K562 (cell line): ENCODE measurements around the gene GZF1. TPM values are rescaled to one million over a fixed set of nuclear protein-coding genes. Genes with fewer than 3 reads are reported as not detected.

Source experiments
- BHLHE40 ChIP-seq: IDR thresholded peaks from 2 replicates; pipeline ENCODE4 v1.6.1; 2011; ENCODE audit warnings: low read length, improper control_type of control experiment
- C11orf30 ChIP-seq: fragments of 450-650 bp; IDR thresholded peaks from 2 replicates; pipeline ENCODE4 v1.6.1; 2016; ENCODE audit warnings: low read depth, mild to moderate bottlenecking
- CBX2 ChIP-seq: fragments of 200-600 bp; sonication (generic); IDR thresholded peaks from one replicate; pipeline ENCODE4 v1.6.1; 2012; ENCODE audit warnings: mild to moderate bottlenecking, low read length, inconsistent platforms; ENCODE audit not compliant: insufficient read depth, poor library complexity, severe bottlenecking
- DMBX1 ChIP-seq: fragments of 250-450 bp; sonication (Bioruptor Pico); IDR thresholded peaks from 2 replicates; pipeline ENCODE4 v1.8.0; 2022; ENCODE audit warnings: inconsistent platforms, mild to moderate bottlenecking, moderate library complexity, borderline replicate concordance
- EGR1 ChIP-seq: fragments of 450-650 bp; conservative IDR thresholded peaks from 2 replicates; pipeline ENCODE4 v1.6.1; 2017; ENCODE audit warnings: mild to moderate bottlenecking
- KAT7 ChIP-seq: sonication (generic); formaldehyde crosslinking; IDR thresholded peaks from 2 replicates; pipeline ENCODE4 v1.8.0; 2022; ENCODE audit warnings: missing genetic modification reagents, mild to moderate bottlenecking, borderline replicate concordance
- LEF1 ChIP-seq: fragments of 450-650 bp; IDR thresholded peaks from 2 replicates; pipeline ENCODE4 v1.6.1; 2016; ENCODE audit warnings: mild to moderate bottlenecking
- MAFK ChIP-seq: IDR thresholded peaks from 2 replicates; pipeline ENCODE4 v1.6.1; 2011; ENCODE audit warnings: low read length, improper control_type of control experiment
- MEIS2 ChIP-seq: fragments of 450-650 bp; IDR thresholded peaks from 2 replicates; pipeline ENCODE4 v1.6.1; 2014; ENCODE audit warnings: mild to moderate bottlenecking; ENCODE audit not compliant: partially characterized antibody
- NFE2 ChIP-seq: IDR thresholded peaks from 2 replicates; pipeline ENCODE4 v1.6.1; 2014; ENCODE audit warnings: antibody characterized with exemption, low read depth
- NR2C2 ChIP-seq, 2 experiments: fragments of 200-800 bp in 1 of 2; sonication (Bioruptor generic) in 1 of 2; sonication (generic) in 1 of 2; formaldehyde crosslinking in 1 of 2; IDR thresholded peaks; 2 replicates each; pipeline versions ENCODE4 v1.6.1 to v1.8.0; 2016 to 2022; ENCODE audit warnings: mild to moderate bottlenecking in 1 of 2, missing compliant biosample characterization in 1 of 2, missing genetic modification characterization in 1 of 2, missing genetic modification reagents in 1 of 2
- RCOR1 ChIP-seq, 2 experiments: IDR thresholded peaks; 2 replicates each; pipeline ENCODE4 v1.6.1; 2012; ENCODE audit warnings: low read depth in 2 of 2, low read length in 2 of 2, borderline replicate concordance in 1 of 2, improper control_type of control experiment in 1 of 2
- SMAD4 ChIP-seq: fragments of 250-450 bp; sonication (Bioruptor Pico); conservative IDR thresholded peaks from 2 replicates; pipeline ENCODE4 v1.8.0; 2021; ENCODE audit warnings: inconsistent platforms, mild to moderate bottlenecking, moderate library complexity
- TAF1 ChIP-seq: IDR thresholded peaks from 2 replicates; pipeline ENCODE4 v1.6.1; 2011; ENCODE audit warnings: mild to moderate bottlenecking, low read length, moderate library complexity; ENCODE audit not compliant: insufficient read depth, control insufficient read depth, severe bottlenecking; ENCODE audit errors: extremely low read depth
- TAL1 ChIP-seq: fragments of 450-650 bp; IDR thresholded peaks from 2 replicates; pipeline ENCODE4 v1.6.1; 2016; ENCODE audit warnings: mild to moderate bottlenecking
- UBTF ChIP-seq, 2 experiments: IDR thresholded peaks; 2 replicates each; pipeline ENCODE4 v1.6.1; 2012; ENCODE audit warnings: improper control_type of control experiment in 2 of 2, low read depth in 2 of 2, low read length in 2 of 2, borderline replicate concordance in 1 of 2
- ZEB2 ChIP-seq: fragments of 450-650 bp; IDR thresholded peaks from 2 replicates; pipeline ENCODE4 v1.6.1; 2016
- ZNF134 ChIP-seq: fragments of 250-450 bp; sonication (Bioruptor Pico); conservative IDR thresholded peaks from 2 replicates; pipeline ENCODE4 v1.4.0; 2020
- ZNF324 ChIP-seq: fragments of 250-450 bp; sonication (Bioruptor Pico); IDR thresholded peaks from 2 replicates; pipeline ENCODE4 v1.4.0; 2020; ENCODE audit warnings: mild to moderate bottlenecking
- ZNF778 ChIP-seq: fragments of 450-650 bp; formaldehyde crosslinking; IDR thresholded peaks from 2 replicates; pipeline ENCODE4 v1.4.0; 2020; ENCODE audit warnings: mild to moderate bottlenecking, moderate library complexity
- polyA plus RNA-seq, 8 experiments: library from polyadenylated mRNA; depleted of rRNA in 4 of 8; stranded (reverse) in 5 of 8; unstranded in 3 of 8; fragments of >200 nt; fragmentation: Nextera tagmentation in 2 of 8; fragmentation: Illumina TruSeq in 1 of 8; extraction: Ambion mirVana in 2 of 8; extraction: Trizol in 1 of 8; gene quantifications; 2 replicates each; pipeline versions ENCODE4 v1.2.1 to v1.2.3, GENCODE V29; 2011 to 2014; ENCODE audit warnings: inconsistent platforms in 1 of 8, missing spikeins in 1 of 8
- total RNA-seq, 7 experiments: library from RNA; depleted of rRNA in 6 of 7; stranded (reverse); fragments of >200 nt in 6 of 7; fragmentation: Illumina TruSeq in 2 of 7; extraction: Trizol in 2 of 7; gene quantifications; 2 replicates each; pipeline versions ENCODE4 v1.2.1 to v1.2.3, GENCODE V29; 2011 to 2021; ENCODE audit warnings: low replicate concordance in 1 of 7
- TF ChIP-seq, protein P1 (sequence below): sonication (generic); formaldehyde crosslinking; IDR thresholded peaks from 2 replicates; pipeline ENCODE4 v1.8.1; 2023; ENCODE audit warnings: mild to moderate bottlenecking, missing genetic modification reagents, moderate library complexity
- TF ChIP-seq, protein P2 (sequence below): fragments of 450-650 bp; IDR thresholded peaks from 2 replicates; pipeline ENCODE4 v1.6.1; 2016

GZF1 gene
- total and polyA plus RNA-seq, 9 of the 15 experiments (the other 6 are each of a cell fraction or from before 2014, with no cell fraction given): 1.2 to 15.7 (median 7.4) TPM

DNA sequence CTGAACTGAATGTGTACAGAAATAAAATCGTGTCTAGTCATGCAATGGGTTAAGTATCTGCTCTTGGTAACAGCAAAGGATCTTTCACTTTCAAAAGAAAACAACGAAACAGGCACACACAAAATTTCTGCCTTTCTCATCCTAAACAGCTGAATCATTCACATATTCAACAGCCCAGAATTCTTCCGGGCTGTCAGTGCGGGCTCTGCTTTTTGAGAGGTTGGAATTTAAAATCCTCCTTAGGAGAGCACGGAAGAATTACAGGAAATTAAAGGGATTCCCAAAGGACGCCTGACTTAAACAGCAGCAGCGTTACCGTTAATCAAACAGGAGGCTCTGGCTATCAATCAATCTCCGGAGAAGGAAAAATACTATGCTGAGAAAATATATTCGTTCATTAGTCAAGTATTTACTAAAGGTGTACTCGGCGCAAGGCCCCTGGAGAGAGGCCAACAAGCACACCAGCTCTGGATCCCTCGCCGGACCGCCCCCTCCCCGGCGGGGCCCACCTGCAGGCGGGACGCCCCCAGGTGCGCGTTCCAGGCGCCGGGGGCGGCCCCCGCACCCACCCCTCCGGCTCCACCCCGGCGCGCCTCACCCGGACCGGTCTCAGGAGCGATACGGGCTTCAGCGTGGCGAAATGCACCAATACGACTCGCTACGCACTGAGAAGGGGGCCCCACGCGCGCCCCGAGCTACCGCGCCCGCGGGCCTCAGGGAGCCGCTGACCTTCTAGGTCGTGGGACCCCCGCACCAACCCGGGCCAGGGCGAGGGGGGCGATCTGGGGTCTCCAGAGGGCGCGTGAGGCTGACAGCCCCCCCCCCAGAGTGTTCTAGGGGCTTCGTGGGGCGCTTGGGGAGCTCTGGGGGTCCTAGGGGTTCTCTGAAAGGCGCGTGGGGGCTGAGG, 58.3 kb downstream of the GZF1 start (continued):
- TF ChIP-seq UBTF (IDR thresholded peaks at IDR 0.05; ENCODE audit: borderline replicate concordance in 1 of 2, low read depth in 2 of 2, low read length in 2 of 2) (0 out of 4 replicates have a peak, but pooled peaks of 1 of the 2 experiments have one; percentile 47), TAL1 (no peak), KAT7 (no peak), CBX2 (no peak), ZNF778 (no peak), NR2C2 (CRISPR knock-in tag; IDR thresholded peaks at IDR 0.05) (no peak), NR2C2 (tag; IDR thresholded peaks at IDR 0.05) (no peak), NFE2 (peak; percentile 80), SMAD4 (CRISPR knock-in tag) (no peak), EGR1 (peak; percentile 64), ZNF324 (no peak), C11orf30 (peak; percentile 83), BHLHE40 (no peak), TAF1 (no peak), ZEB2 (no peak; the same call in 1 of the 2 replicates), MAFK (peak; percentile 64), ZNF134 (CRISPR knock-in tag) (no peak), RCOR1 (IDR thresholded peaks at IDR 0.05; ENCODE audit: borderline replicate concordance in 1 of 2, low read depth in 2 of 2, low read length in 2 of 2) (no peak), DMBX1 (CRISPR knock-in tag) (no peak), LEF1 (no peak), MEIS2 (peak; percentile 16)
- TF ChIP-seq, protein P1, sequence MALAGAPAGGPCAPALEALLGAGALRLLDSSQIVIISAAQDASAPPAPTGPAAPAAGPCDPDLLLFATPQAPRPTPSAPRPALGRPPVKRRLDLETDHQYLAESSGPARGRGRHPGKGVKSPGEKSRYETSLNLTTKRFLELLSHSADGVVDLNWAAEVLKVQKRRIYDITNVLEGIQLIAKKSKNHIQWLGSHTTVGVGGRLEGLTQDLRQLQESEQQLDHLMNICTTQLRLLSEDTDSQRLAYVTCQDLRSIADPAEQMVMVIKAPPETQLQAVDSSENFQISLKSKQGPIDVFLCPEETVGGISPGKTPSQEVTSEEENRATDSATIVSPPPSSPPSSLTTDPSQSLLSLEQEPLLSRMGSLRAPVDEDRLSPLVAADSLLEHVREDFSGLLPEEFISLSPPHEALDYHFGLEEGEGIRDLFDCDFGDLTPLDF: no peak
- TF ChIP-seq, protein P2, sequence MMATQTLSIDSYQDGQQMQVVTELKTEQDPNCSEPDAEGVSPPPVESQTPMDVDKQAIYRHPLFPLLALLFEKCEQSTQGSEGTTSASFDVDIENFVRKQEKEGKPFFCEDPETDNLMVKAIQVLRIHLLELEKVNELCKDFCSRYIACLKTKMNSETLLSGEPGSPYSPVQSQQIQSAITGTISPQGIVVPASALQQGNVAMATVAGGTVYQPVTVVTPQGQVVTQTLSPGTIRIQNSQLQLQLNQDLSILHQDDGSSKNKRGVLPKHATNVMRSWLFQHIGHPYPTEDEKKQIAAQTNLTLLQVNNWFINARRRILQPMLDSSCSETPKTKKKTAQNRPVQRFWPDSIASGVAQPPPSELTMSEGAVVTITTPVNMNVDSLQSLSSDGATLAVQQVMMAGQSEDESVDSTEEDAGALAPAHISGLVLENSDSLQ: peak; percentile 49
